BJ (cell line): ENCODE results near the gene TENT4A. TPM values are rescaled to one million over a fixed set of nuclear protein-coding genes. Genes with fewer than 3 reads are reported as not detected.

ENCODE experiments used
- CTCF ChIA-PET: fragments of 350-600 bp; formaldehyde crosslinking; extraction: SDS; loops from one replicate; lab custom pipeline; 2021; ENCODE audit warnings: antibody characterized with exemption, inconsistent platforms; lab: Yijun Ruan, JAX
- POLR2A ChIA-PET: fragments of 300-600 bp; sonication (Branson Sonifier 250); formaldehyde crosslinking; extraction: SDS; loops from one replicate; lab custom pipeline; 2021; ENCODE audit warnings: antibody characterized with exemption; lab: Charles Lee
- DNase-seq: peaks from one replicate; pipeline ENCODE4 v3.0.0-alpha.2; 2011; ENCODE audit warnings: low read depth
- H3K27me3 ChIP-seq: 2 replicates; pipeline ENCODE4 v1.6.0; 2011; ENCODE audit warnings: low read length; ENCODE audit not compliant: control insufficient read depth, insufficient read depth
- H3K36me3 ChIP-seq: 2 replicates; pipeline ENCODE4 v1.5.1; 2011; ENCODE audit warnings: low read length; ENCODE audit not compliant: control insufficient read depth, insufficient read depth
- H3K4me3 ChIP-seq: 2 replicates; pipeline ENCODE4 v1.5.1; 2011; ENCODE audit warnings: low read depth, mild to moderate bottlenecking, control low read depth, low read length
- CTCF ChIP-seq: IDR thresholded peaks from 2 replicates; pipeline ENCODE4 v1.5.1; 2011; ENCODE audit warnings: low read depth, mild to moderate bottlenecking, control low read depth, inconsistent platforms, low read length, moderate library complexity; ENCODE audit not compliant: insufficient read depth
- polyA plus RNA-seq: library from polyadenylated mRNA; depleted of rRNA; stranded (reverse); fragments of >200 nt; gene quantifications from 2 replicates; pipeline ENCODE4 v1.2.3, GENCODE V29; 2011

TENT4A gene
- polyA plus RNA-seq, 1 experiment: 4.0 TPM

GRCh38 chr5:6731465-6732237 is 18.4 kb downstream of the TENT4A start:
- Histone ChIP-seq H3K27me3 (no peaks in the 10 kb centered on the region), H3K4me3 (no peak overlapping the region), H3K36me3 (peaks cover 2% of the 10 kb centered on the region; the same call in 1 of the 2 replicates)
- CTCF ChIA-PET: interaction anchor here (1.0 to 2.4 kb wide), 2 partner anchors 14 to 15 kb away, joined by 3 to 16 read pairs; no protein-coding TSS in a partner anchor
- DNase-seq: no peak
- no peak for TF ChIP-seq CTCF
- POLR2A ChIA-PET: no interaction called here

- POLR2A ChIA-PET: no interaction called here
- TF ChIP-seq CTCF: no peak
- Histone ChIP-seq H3K27me3 (no peaks in the 10 kb centered on the region), H3K4me3 (no peak overlapping the region), H3K36me3 (peaks cover 3% of the 10 kb centered on the region)
- CTCF ChIA-PET: interaction anchor here (2.4 kb wide), 1 partner anchor 12 kb away, joined by 16 read pairs; no protein-coding TSS in a partner anchor
- DNase-seq: no peak
These were observed 19.6 kb downstream of the TENT4A start for GRCh38 chr5:6732634-6733410.

GRCh38 chr5:6733411-6734242 is 20.4 kb downstream of the TENT4A start:
- Histone ChIP-seq H3K27me3 (no peaks in the 10 kb centered on the region), H3K4me3 (no peak overlapping the region), H3K36me3 (peaks cover 6% of the 10 kb centered on the region)
- no peak for TF ChIP-seq CTCF
- CTCF ChIA-PET: interaction anchor here (2.4 kb wide), 1 partner anchor 12 kb away, joined by 16 read pairs; no protein-coding TSS in a partner anchor
- POLR2A ChIA-PET: no interaction called here
- no peak for DNase-seq

- Histone ChIP-seq H3K36me3 (peaks cover 6% of the 10 kb centered on the region), H3K4me3 (no peak overlapping the region), H3K27me3 (no peaks in the 10 kb centered on the region)
- ChIA-PET POLR2A (no interaction called here), CTCF (interaction anchor here (0.9 kb wide), 1 partner anchor 11 kb away, joined by 4 read pairs; no protein-coding TSS in a partner anchor)
- DNase-seq: no peak
- no peak for TF ChIP-seq CTCF
These were observed 21.0 kb downstream of the TENT4A start for GRCh38 chr5:6734243-6734700.
